K562 (cell line): ENCODE results near the gene RNF215. TPM values are rescaled to one million over a fixed set of nuclear protein-coding genes. Genes with fewer than 3 reads are reported as not detected.

Experiments
- ATAC-seq: fragments of 200-7000 bp; cut with Tn5 transposase; 3 replicates; pipeline ENCODE4 v1.9.1; 2020; ENCODE audit warnings: moderate library complexity
- BruUV-seq: library from RNA; stranded (reverse); fragments of 400-500 nt; replicated peaks from 2 replicates; lab custom pipeline; 2021; lab: Mats Ljungman, UMichigan
- CTCF ChIA-PET: fragments of 300-600 bp; formaldehyde crosslinking; extraction: SDS; loops from one replicate; lab custom pipeline; 2021; ENCODE audit warnings: low intra/inter-chr PET ratio; lab: Yijun Ruan, JAX
- POLR2A ChIA-PET: fragments of 300-600, 350-650 bp; sonication (Branson Sonifier 250); formaldehyde crosslinking; extraction: SDS; loops from one replicate; lab custom pipeline; 2021; ENCODE audit warnings: antibody characterized with exemption, inconsistent platforms; lab: Yijun Ruan, JAX
- DNase-seq, 4 experiments: peaks; one replicate each; pipeline versions ENCODE4 v3.0.0 to v3.0.0-alpha.2; 2011 to 2018; ENCODE audit warnings: low spot score in 3 of 4, mixed read lengths in 3 of 4; ENCODE audit errors: extremely low read depth in 1 of 4
- FAIRE-seq: peaks from 2 replicates; lab custom pipeline; 2011; peaks lifted over from hg19 to GRCh38; lab: Jason Lieb, UNC
- H2AFZ ChIP-seq: 2 replicates; pipeline ENCODE4 v1.6.0; 2011; ENCODE audit warnings: low read depth, low read length, control low read depth, inconsistent platforms
- H3K27ac ChIP-seq: fragments of 200-600 bp; 3 replicates; pipeline ENCODE4 v1.8.0; 2011; ENCODE audit warnings: low read depth, mild to moderate bottlenecking, control low read depth, inconsistent platforms, low read length, moderate library complexity, mixed read lengths; ENCODE audit errors: extremely low read depth
- H3K27me3 ChIP-seq, 2 experiments: fragments of 300-600 bp in 1 of 2; 2 replicates in 1 of 2; 3 replicates in 1 of 2; pipeline versions ENCODE4 v1.6.0 to v1.8.0; 2011; ENCODE audit warnings: inconsistent platforms in 2 of 2, low read length in 2 of 2, mild to moderate bottlenecking in 1 of 2, mixed read lengths in 1 of 2, moderate library complexity in 1 of 2; ENCODE audit not compliant: control insufficient read depth in 2 of 2, insufficient read depth in 2 of 2
- H3K36me3 ChIP-seq: fragments of 300-600 bp; 3 replicates; pipeline ENCODE4 v1.8.0; 2011; ENCODE audit warnings: mild to moderate bottlenecking, low read length, inconsistent platforms; ENCODE audit not compliant: control insufficient read depth, insufficient read depth
- H3K4me1 ChIP-seq, 2 experiments: fragments of 200-600 bp in 1 of 2; replicated peaks in 1 of 2; 2 replicates in 1 of 2; 3 replicates in 1 of 2; pipeline versions ENCODE4 v1.5.1 to v1.8.0; 2011; ENCODE audit warnings: inconsistent platforms in 2 of 2, low read length in 2 of 2, mild to moderate bottlenecking in 1 of 2, mixed read lengths in 1 of 2, moderate library complexity in 1 of 2; ENCODE audit not compliant: control insufficient read depth in 2 of 2, insufficient read depth in 2 of 2
- H3K4me2 ChIP-seq: 2 replicates; pipeline ENCODE4 v1.6.1; 2011; ENCODE audit warnings: low read length, control low read depth, inconsistent platforms, mixed read lengths; ENCODE audit not compliant: insufficient read depth
- H3K4me3 ChIP-seq: fragments of 200-600 bp; sonication (generic), shearing (Covaris generic); 2 replicates; pipeline ENCODE4 v1.5.1; 2016; ENCODE audit warnings: control low read depth, inconsistent platforms
- H3K79me2 ChIP-seq: fragments of 200-600 bp; 3 replicates; pipeline ENCODE4 v1.8.0; 2011; ENCODE audit warnings: low read length, inconsistent platforms; ENCODE audit not compliant: control insufficient read depth, insufficient read depth
- H3K9ac ChIP-seq, 2 experiments: 2 replicates each; pipeline versions ENCODE4 v1.6.0 to v1.6.1; 2011; ENCODE audit warnings: low read depth in 2 of 2, low read length in 2 of 2, control low read depth in 1 of 2, inconsistent platforms in 1 of 2, mild to moderate bottlenecking in 1 of 2, mixed read lengths in 1 of 2; ENCODE audit not compliant: insufficient read depth in 1 of 2
- H3K9me1 ChIP-seq: one replicate; pipeline ENCODE4 v1.6.0; 2011; ENCODE audit warnings: inconsistent platforms, mild to moderate bottlenecking, low read length, moderate library complexity; ENCODE audit not compliant: control insufficient read depth, insufficient read depth
- H3K9me3 ChIP-seq: replicated peaks from 2 replicates; pipeline ENCODE4 v1.5.1; 2011; ENCODE audit warnings: low read depth, low read length, inconsistent platforms; ENCODE audit not compliant: control insufficient read depth, insufficient read depth
- H4K20me1 ChIP-seq: replicated peaks from 2 replicates; pipeline ENCODE4 v1.6.1; 2011; ENCODE audit warnings: low read length, inconsistent platforms, mixed read lengths; ENCODE audit not compliant: control insufficient read depth, insufficient read depth
- CEBPB ChIP-seq: fragments of 450-650 bp; IDR thresholded peaks from 2 replicates; pipeline ENCODE4 v1.6.1; 2016; ENCODE audit warnings: missing genetic modification characterization, missing compliant biosample characterization
- ELF2 ChIP-seq: fragments of 250-450 bp; sonication (Bioruptor Pico); IDR thresholded peaks from 2 replicates; pipeline ENCODE4 v1.5.0; 2021; ENCODE audit warnings: mild to moderate bottlenecking
- FOXA3 ChIP-seq, 2 experiments: fragments of 450-650 bp in 1 of 2; sonication (generic) in 1 of 2; formaldehyde crosslinking; IDR thresholded peaks in 1 of 2; conservative IDR thresholded peaks in 1 of 2; 2 replicates each; pipeline versions ENCODE4 v1.4.0 to v1.8.0; 2020 to 2022; ENCODE audit warnings: mild to moderate bottlenecking in 2 of 2, missing genetic modification reagents in 1 of 2
- FOXJ3 ChIP-seq: sonication (generic); formaldehyde crosslinking; IDR thresholded peaks from 2 replicates; pipeline ENCODE4 v1.4.0; 2020; ENCODE audit warnings: mild to moderate bottlenecking, missing genetic modification reagents
- RFX7 ChIP-seq: fragments of 250-450 bp; sonication (Bioruptor Pico); IDR thresholded peaks from 2 replicates; pipeline ENCODE4 v1.5.1; 2021; ENCODE audit warnings: mild to moderate bottlenecking
- SETDB1 ChIP-seq: IDR thresholded peaks from one replicate; pipeline ENCODE4 v1.6.1; 2012; ENCODE audit warnings: low read length, control low read depth, inconsistent platforms
- SMAD2 ChIP-seq: fragments of 150-350 bp; IDR thresholded peaks from 2 replicates; pipeline ENCODE4 v1.6.1; 2014; ENCODE audit warnings: low read depth, mild to moderate bottlenecking, low read length
- SRSF7 ChIP-seq: fragments of 200-400 bp; formaldehyde crosslinking; optimal IDR thresholded peaks from 2 replicates; pipeline ENCODE3; 2017; ENCODE audit warnings: mild to moderate bottlenecking, low read depth, low read length
- XRCC4 ChIP-seq: IDR thresholded peaks from one replicate; pipeline ENCODE4 v1.6.1; 2011; ENCODE audit not compliant: insufficient read depth, insufficient read length; ENCODE audit errors: extremely low read depth
- ZNF253 ChIP-seq: fragments of 250-450 bp; sonication (Bioruptor Pico); conservative IDR thresholded peaks from 2 replicates; pipeline ENCODE4 v1.6.1; 2021; ENCODE audit warnings: mild to moderate bottlenecking
- WGBS: fragments of 100-300 bp; shearing (Covaris generic); methylation state at CpG from one replicate; pipeline ENCODE4 v1.1.6; 2016; ENCODE audit warnings: low coverage, mixed read lengths; ENCODE audit not compliant: insufficient coverage; ENCODE audit errors: missing lambda C conversion rate; 5-methylcytosine and 5-hydroxymethylcytosine counted together
- in situ Hi-C: fragments of 300-500 bp; cut with MboI; formaldehyde crosslinking; loops from 4 replicates; pipeline ENCODE4 v1.15.0; 2018; ENCODE audit warnings: inconsistent platforms, mixed read lengths
- intact Hi-C: fragments of 100-400 bp; cut with micrococcal nuclease; formaldehyde crosslinking; loops from 2 replicates; pipeline ENCODE4 v1.14.2; 2022
- polyA plus RNA-seq, 8 experiments: library from polyadenylated mRNA; depleted of rRNA in 4 of 8; stranded (reverse) in 5 of 8; unstranded in 3 of 8; fragments of >200 nt; fragmentation: Nextera tagmentation in 2 of 8; fragmentation: Illumina TruSeq in 1 of 8; extraction: Ambion mirVana in 2 of 8; extraction: Trizol in 1 of 8; gene quantifications; 2 replicates each; pipeline versions ENCODE4 v1.2.1 to v1.2.3, GENCODE V29; 2011 to 2014; ENCODE audit warnings: inconsistent platforms in 1 of 8, missing spikeins in 1 of 8
- total RNA-seq, 7 experiments: library from RNA; depleted of rRNA in 6 of 7; stranded (reverse); fragments of >200 nt in 6 of 7; fragmentation: Illumina TruSeq in 2 of 7; extraction: Trizol in 2 of 7; gene quantifications; 2 replicates each; pipeline versions ENCODE4 v1.2.1 to v1.2.3, GENCODE V29; 2011 to 2021; ENCODE audit warnings: low replicate concordance in 1 of 7
- TF ChIP-seq, protein P1 (sequence below): fragments of 150-350 bp; conservative IDR thresholded peaks from 2 replicates; pipeline ENCODE4 v1.6.1; 2014; ENCODE audit warnings: low read length
- TF ChIP-seq, protein P2 (sequence below), 2 experiments: fragments of 450-650 bp in 1 of 2; sonication (generic) in 1 of 2; formaldehyde crosslinking in 1 of 2; IDR thresholded peaks; 2 replicates each; pipeline versions ENCODE4 v1.7.1 to v1.9.0; 2016 to 2022; ENCODE audit warnings: inconsistent platforms in 1 of 2, mild to moderate bottlenecking in 1 of 2, missing genetic modification reagents in 1 of 2

Gene RNF215
- total and polyA plus RNA-seq, 9 of the 15 experiments (the other 6 are each of a cell fraction or from before 2014, with no cell fraction given), result 0.08 to 9.8 (median 2.7) TPM

DNA sequence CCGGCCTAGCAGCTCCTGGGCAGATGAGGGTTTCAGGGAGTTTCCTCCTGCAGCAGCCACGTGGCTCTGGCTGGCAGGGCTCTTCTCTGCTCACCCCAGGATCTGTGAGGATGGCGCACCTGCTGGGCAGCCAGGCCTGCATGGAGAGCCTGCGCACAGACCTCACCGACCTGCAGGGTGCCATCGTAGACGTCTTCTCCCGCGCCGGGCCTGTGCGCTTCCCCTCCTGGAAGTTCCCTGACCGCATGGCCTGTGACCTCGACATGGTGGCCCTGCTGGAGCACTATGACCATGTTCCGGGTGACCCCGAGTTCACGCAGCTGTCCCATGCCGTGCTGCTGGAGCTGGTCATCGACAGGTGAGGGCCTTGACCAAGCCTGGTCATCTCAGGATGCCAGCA, 21.3 kb downstream of the RNF215 start:
- POLR2A ChIA-PET, result no interaction called here
- no peak for TF ChIP-seq CEBPB (tag)
- TF ChIP-seq FOXA3 (CRISPR knock-in tag; conservative IDR thresholded peaks at IDR 0.05 in 1 of 2, IDR thresholded peaks at IDR 0.05 in 1 of 2), result no peak
- TF ChIP-seq RFX7 (CRISPR knock-in tag), result no peak
- TF ChIP-seq, protein P1, sequence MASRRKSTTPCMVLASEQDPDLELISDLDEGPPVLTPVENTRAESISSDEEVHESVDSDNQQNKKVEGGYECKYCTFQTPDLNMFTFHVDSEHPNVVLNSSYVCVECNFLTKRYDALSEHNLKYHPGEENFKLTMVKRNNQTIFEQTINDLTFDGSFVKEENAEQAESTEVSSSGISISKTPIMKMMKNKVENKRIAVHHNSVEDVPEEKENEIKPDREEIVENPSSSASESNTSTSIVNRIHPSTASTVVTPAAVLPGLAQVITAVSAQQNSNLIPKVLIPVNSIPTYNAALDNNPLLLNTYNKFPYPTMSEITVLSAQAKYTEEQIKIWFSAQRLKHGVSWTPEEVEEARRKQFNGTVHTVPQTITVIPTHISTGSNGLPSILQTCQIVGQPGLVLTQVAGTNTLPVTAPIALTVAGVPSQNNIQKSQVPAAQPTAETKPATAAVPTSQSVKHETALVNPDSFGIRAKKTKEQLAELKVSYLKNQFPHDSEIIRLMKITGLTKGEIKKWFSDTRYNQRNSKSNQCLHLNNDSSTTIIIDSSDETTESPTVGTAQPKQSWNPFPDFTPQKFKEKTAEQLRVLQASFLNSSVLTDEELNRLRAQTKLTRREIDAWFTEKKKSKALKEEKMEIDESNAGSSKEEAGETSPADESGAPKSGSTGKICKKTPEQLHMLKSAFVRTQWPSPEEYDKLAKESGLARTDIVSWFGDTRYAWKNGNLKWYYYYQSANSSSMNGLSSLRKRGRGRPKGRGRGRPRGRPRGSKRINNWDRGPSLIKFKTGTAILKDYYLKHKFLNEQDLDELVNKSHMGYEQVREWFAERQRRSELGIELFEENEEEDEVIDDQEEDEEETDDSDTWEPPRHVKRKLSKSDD, result no peak
- TF ChIP-seq SETDB1, result no peak
- no peak for TF ChIP-seq SRSF7
- no peak for TF ChIP-seq XRCC4
- TF ChIP-seq SMAD2, result no peak
- TF ChIP-seq ELF2, result no peak
- TF ChIP-seq, protein P2, sequence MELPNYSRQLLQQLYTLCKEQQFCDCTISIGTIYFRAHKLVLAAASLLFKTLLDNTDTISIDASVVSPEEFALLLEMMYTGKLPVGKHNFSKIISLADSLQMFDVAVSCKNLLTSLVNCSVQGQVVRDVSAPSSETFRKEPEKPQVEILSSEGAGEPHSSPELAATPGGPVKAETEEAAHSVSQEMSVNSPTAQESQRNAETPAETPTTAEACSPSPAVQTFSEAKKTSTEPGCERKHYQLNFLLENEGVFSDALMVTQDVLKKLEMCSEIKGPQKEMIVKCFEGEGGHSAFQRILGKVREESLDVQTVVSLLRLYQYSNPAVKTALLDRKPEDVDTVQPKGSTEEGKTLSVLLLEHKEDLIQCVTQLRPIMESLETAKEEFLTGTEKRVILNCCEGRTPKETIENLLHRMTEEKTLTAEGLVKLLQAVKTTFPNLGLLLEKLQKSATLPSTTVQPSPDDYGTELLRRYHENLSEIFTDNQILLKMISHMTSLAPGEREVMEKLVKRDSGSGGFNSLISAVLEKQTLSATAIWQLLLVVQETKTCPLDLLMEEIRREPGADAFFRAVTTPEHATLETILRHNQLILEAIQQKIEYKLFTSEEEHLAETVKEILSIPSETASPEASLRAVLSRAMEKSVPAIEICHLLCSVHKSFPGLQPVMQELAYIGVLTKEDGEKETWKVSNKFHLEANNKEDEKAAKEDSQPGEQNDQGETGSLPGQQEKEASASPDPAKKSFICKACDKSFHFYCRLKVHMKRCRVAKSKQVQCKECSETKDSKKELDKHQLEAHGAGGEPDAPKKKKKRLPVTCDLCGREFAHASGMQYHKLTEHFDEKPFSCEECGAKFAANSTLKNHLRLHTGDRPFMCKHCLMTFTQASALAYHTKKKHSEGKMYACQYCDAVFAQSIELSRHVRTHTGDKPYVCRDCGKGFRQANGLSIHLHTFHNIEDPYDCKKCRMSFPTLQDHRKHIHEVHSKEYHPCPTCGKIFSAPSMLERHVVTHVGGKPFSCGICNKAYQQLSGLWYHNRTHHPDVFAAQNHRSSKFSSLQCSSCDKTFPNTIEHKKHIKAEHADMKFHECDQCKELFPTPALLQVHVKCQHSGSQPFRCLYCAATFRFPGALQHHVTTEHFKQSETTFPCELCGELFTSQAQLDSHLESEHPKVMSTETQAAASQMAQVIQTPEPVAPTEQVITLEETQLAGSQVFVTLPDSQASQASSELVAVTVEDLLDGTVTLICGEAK (IDR thresholded peaks at IDR 0.05), result no peak
- TF ChIP-seq, protein P2 (CRISPR knock-in tag; IDR thresholded peaks at IDR 0.05), result no peak
- no peak for TF ChIP-seq ZNF253 (CRISPR knock-in tag)
- TF ChIP-seq FOXJ3 (CRISPR knock-in tag), result no peak

More for the DNA sequence above, 21.3 kb downstream of the RNF215 start:
- H3K79me2 ChIP-seq, result no peaks in the 10 kb centered on the region
- intact Hi-C loops (no loop called here), in situ Hi-C loops (no loop called here)
- CTCF ChIA-PET, result no interaction called here
- FAIRE-seq (no peak), DNase-seq (no peak), ATAC-seq (no peak)
- H3K9ac ChIP-seq, result no peak overlapping the region
- no peak overlapping the region for H3K4me3 ChIP-seq
- peaks cover 0 to 12% of the 10 kb centered on the region in 2 experiments; a peak in 3 of 5 replicates for H3K4me1 ChIP-seq
- no peak overlapping the region for H3K27ac ChIP-seq
- H3K9me3 ChIP-seq, result no peaks in the 10 kb centered on the region
- H3K9me1 ChIP-seq, result no peaks in the 10 kb centered on the region
- H2AFZ ChIP-seq, result no peak overlapping the region
- BruUV-seq, result no TSS peak
- H3K27me3 ChIP-seq, result no peaks in the 10 kb centered on the region; a peak in 1 of 5 replicates
- H4K20me1 ChIP-seq, result no peaks in the 10 kb centered on the region
- WGBS, result 72% methylated on average over 12 of the region's 18 CpGs
- H3K4me2 ChIP-seq, result no peak overlapping the region
- H3K36me3 ChIP-seq, result no peaks in the 10 kb centered on the region
